Femur (tissue), 1 donor: ENCODE measurements around the gene INTS2.
A peak's percentile ranks its signal among the peaks of the same experiment; 100 is the strongest.
"Not testable (repeated sequence)": the region's sequence is repeated elsewhere in the genome, so short reads cannot be mapped to it uniquely, and the experiment has no call there.

ENCODE experiments used
- DNase-seq: peaks from one replicate; pipeline ENCODE4 v3.0.0-alpha.2; 2017

The INTS2 gene, protein sequence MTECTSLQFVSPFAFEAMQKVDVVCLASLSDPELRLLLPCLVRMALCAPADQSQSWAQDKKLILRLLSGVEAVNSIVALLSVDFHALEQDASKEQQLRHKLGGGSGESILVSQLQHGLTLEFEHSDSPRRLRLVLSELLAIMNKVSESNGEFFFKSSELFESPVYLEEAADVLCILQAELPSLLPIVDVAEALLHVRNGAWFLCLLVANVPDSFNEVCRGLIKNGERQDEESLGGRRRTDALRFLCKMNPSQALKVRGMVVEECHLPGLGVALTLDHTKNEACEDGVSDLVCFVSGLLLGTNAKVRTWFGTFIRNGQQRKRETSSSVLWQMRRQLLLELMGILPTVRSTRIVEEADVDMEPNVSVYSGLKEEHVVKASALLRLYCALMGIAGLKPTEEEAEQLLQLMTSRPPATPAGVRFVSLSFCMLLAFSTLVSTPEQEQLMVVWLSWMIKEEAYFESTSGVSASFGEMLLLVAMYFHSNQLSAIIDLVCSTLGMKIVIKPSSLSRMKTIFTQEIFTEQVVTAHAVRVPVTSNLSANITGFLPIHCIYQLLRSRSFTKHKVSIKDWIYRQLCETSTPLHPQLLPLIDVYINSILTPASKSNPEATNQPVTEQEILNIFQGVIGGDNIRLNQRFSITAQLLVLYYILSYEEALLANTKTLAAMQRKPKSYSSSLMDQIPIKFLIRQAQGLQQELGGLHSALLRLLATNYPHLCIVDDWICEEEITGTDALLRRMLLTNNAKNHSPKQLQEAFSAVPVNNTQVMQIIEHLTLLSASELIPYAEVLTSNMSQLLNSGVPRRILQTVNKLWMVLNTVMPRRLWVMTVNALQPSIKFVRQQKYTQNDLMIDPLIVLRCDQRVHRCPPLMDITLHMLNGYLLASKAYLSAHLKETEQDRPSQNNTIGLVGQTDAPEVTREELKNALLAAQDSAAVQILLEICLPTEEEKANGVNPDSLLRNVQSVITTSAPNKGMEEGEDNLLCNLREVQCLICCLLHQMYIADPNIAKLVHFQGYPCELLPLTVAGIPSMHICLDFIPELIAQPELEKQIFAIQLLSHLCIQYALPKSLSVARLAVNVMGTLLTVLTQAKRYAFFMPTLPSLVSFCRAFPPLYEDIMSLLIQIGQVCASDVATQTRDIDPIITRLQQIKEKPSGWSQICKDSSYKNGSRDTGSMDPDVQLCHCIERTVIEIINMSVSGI

DNA sequence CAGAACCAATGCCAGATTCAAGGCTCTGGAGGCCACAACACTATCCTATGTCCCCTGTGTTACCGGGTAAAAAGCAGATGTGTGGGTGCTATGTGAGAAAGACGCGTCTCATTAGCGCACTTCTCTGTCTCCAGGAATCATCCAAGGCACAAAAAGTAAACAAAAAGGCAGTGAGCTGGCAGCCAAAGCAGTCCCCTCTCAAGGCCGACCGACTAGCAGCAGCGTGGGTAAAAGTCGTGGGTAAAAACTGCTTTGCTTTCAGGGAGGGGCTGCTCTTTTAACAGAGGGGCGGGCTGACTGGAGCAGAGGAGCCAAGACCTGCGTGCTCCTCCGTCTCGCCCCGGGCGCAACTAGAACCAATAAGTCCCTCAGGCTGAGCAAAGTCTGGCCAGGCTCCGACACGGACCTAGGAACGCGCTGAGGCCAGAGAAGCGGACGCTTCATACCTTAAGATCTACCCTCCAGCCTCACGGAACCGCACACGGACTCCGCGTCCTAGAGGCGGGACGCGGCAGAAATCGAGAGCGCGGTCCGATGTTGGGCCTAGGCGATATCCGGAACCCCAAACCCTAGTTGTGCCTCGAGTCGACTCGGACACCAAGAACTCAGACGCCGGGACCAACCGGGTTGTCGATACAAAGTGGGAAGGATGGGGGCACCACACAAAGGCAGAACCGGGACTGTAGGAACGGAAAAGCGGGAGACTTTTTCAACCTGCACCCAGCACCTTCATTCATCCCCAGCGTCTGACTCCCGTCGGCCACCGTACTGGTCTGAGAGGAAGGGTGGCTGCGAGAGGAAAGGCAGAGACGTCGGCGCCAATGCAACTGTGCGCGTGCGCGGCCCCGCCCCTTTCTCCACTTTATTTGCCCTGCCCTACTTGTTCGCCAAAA is at the start of gene INTS2:
INTS2 (minus strand) TSS at position 775 of the 893 bp plus-strand sequence. CDS start 1,338 bp downstream, outside the sequence.
- peak; percentile 97 for DNase-seq

DNA sequence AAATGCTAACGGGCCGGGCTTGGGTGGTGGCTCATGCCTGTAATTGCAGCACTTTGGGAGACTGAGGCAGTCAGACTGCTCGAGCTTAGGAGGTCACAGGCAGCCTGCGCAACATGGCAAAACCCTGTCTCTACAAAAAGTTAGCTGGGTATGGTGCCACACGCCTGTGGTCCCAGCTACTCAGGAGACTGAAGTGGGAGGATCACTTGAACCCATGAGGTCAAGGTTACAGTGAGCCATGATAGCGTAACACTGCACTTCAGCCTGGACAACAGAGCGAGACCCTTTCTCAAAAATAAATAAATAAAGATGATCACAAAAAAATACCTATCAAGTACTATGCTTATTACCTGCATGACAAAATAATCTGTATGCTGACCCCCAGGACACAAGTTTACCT is 46.3 kb upstream of the INTS2 start:
- DNase-seq: no peak

DNA sequence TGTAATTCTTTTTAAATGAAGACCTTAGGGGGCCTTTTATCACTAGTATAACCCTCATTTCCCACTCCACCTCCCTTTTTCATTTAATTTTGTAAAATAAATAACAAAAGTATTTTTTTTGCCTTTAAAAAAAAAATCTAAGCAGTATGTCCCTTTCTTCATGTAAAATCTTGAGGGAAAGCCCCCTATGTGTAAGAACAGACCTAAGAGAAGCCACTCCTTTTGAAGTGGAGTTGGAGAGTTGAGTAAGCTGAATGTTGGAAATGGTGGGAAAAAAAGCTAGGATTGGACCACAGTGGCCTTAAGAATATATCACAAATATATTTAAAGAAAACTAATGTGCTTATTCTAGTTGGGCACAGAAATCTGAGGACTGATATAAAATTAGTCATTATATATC is 44.5 kb upstream of the INTS2 start:
- DNase-seq: no peak

DNA sequence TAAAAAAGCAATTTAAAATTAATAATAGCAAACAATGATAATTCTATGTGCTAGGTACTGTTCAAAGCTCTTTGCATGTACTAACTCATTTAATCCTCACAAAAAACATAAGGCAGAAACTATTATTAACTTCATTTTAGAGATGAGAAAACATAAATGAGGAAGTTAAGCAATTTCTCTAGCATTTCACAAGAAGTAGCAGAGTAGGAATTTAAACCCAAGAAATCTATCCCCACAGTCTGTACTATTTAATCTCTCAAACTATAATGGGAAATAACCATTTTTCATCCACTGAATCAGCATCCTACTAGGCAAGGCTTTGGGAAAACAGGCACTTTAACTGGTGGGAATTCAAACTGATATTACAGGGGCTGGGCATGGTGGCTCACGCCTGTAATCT is 42.2 kb upstream of the INTS2 start:
- DNase-seq: no peak

DNA sequence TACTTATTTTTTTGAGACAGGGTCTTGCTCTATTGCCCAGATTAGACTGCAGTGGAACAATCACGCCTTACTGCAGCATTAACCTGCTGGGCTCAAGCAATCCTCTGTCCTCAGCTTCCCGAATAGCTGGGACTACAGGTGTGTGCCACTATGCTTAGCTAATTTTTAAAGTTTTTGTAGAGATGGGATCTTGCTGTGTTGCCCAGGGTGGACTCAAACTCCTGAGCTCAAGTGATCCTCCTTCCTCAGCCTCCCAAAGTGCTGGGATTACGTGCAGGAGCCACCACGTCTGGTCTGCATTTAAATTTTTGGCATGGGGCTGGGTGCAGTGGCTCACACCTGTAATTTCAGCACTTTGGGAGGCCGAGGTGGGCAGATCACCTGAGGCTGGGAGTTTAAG is 41.0 kb upstream of the INTS2 start:
- DNase-seq: no peak

DNA sequence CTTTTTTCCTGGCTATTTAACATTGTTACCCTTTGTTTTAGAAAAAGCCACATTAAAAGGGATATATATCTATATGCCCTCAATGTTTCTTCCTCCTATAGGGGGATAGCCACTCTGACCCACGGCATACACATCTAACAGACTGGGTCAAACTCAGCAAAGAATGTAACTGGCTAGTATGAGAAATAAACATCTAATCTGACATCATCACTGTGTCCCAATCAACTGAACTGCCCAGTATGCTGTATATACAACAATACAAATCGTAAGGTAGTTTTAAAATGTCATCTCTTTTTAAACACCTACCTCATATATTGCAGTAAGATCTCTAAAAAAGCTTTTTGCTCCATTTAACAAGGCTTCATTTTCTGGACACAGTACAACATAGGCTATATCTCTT is 39.9 kb upstream of the INTS2 start:
- no peak for DNase-seq

DNA sequence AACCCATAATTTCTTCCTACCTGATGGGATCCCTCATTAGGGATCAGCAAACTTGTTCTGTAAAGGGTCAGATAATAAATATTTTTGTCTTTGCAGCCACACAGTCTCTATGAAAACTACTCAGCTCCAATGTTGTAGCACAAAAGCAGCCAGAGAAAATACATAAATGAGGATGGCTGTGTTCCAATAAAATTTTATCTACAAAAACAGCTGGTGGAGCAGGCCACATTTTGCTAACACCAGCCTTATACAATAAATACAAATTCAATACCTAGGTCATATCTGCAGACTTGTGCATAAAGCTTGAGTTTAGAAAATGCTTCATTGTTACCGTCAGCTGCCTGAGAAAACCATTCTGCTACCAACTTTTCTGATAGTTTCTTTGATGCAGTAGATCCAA is 38.4 kb upstream of the INTS2 start:
- DNase-seq: no peak

DNA sequence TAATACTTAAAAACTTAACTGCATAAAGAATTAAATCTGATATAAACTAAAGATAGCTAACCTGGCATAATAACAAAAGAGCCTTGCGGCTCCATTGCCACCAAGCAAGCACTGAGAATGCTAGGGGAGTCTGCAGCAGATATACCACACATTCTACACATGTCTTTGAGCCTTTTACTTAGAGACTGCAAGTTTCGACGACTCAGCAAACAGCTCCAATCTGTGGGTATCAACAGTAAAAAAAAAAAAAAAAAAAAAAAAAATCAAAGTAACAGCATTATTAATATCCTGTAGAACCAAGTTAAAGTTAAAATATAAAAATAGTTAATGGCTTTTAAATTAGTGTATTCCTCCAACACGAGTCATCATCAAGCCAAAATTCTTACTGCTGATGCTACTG is 27.8 kb upstream of the INTS2 start:
- DNase-seq: no peak

DNA sequence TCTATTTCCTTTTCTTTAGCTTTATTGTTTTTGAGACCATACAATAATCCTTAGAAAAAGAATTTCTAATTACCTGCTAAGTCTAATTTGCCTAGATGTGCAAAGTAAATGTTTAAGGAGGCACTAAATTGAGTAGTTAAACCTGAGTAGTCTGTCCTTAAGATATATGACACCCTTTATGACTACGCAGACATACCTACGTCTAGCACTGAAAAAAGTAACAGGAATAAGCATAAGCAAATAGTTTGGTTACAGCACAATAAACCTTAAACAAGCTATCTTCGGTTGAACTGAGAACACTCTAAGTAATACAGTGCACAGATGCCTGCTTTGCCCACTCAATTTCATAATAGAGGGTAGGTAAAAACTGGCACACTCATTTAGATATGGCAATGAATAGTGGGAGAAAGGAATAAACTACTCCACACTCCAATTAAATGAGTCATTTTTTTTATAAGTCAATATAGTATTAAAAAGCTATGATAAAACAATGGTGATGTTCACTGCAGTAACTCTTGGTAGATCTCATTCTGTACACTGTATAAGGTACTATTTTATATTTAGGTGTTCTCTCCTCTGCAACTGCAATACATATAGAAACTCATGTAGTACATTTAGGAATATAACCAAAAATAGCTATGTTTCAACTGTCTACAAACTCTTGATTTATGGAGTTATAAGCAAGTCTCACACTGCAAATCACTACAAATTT is 19.7 kb upstream of the INTS2 start:
- DNase-seq: no peak

DNA sequence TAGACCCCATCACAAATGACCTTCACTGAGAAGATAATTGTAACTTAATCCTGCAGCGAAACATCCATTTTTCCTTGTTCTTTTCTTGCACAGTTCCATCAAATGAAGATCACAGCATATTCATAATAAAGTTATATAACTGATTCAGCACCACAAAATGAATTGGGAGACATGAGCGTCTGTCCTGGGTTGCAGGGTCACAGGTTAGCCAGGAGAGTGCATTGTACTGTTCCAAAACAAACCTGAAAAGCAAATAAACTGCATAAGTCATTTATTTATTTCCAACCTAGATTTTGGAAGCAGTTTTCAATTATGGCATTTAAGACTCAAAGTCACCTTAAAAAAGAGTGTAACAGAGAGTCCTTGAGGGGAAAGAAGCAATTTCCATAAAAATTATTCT is 18.6 kb upstream of the INTS2 start:
- DNase-seq: no peak

DNA sequence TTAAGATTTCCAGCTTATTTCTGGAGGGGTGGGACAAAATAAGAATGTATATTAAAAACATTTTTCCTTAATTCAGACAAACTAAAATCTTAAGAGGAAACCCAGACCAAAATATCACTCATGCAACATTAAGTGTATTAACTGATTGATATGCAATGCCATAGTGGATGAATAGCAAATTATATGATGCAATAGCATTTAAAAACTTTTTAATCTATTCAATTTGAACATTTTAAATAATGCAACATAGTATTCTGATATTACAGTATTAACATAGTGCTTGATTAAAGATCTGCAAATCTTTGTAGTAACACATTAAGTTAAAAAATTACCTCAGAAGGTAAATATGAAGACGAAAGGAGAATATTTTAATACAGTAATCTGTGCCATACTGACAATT is 15.3 kb upstream of the INTS2 start:
- no peak for DNase-seq

DNA sequence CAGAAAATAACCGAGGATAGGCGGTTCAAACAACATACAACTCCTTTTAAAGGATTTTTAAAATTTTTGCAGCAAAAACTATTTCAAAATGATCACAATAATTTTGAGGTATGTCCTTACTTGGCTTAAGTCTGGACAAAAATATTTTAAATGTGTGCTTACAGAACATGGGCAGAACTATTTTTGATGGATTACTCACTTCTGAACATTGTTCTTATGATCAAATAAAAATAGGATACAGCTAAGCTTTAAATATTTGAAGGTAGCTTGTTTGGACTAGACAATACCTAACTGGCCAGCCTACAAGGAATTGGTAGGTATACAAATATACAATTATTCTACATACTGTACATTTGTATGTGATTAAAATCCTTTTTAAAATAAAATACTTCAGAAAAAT is 14.3 kb upstream of the INTS2 start:
- no peak for DNase-seq

DNA sequence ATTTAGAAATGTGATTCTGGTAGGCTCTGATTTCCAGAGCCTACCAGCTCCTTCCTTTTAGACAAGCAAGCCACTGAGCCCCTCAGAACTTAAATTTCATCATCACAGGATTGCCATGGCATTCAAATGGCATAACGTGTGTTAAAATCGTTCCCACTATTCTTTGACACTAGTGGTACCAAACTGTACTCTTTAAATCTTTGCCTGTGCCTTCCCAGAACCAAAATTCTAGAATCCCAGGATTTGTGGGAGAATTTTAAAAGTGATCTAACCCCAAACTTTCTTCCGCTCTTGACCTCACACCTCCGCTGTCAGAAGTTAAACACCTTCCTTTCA is 287 bp upstream of the INTS2 start:
- no peak for DNase-seq

DNA sequence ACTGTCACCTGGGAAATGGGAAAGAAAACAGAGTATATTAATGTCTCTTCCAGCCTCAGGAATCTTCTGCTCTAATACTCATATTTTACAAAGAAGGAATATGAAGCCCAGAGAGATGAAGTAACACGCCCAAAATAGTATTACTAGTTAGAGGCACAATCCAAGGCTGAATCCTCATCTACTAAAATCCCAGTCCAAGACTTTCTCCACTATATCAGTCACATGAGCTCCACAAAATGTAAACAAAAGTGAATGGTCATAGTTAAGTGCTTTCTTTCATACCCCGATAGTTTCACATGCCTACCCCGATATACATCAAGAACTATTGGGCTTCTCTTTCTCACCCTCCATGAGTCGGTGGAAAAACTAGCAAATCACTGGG is 965 bp downstream of the INTS2 start:
- DNase-seq: no peak

DNA sequence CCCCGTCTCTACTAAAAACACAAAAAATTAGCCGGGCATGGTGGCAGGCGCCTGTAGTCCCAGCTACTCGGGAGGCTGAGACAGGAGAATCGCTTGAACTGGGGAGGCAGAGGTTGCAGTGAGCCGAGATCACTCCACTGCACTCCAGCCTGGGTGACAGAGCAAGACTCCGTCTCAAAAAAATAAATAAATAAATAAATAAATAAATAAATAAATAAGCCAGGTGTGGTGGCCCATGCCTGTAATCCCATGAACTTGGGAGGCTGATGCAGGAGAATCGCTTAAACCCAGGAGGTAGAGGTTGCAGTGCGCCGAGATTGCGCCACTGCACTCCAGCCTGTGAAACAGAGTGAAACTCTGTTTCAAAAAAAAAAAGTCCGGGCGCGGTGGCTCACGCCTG is 12.6 kb downstream of the INTS2 start:
- DNase-seq: not testable (repeated sequence)

DNA sequence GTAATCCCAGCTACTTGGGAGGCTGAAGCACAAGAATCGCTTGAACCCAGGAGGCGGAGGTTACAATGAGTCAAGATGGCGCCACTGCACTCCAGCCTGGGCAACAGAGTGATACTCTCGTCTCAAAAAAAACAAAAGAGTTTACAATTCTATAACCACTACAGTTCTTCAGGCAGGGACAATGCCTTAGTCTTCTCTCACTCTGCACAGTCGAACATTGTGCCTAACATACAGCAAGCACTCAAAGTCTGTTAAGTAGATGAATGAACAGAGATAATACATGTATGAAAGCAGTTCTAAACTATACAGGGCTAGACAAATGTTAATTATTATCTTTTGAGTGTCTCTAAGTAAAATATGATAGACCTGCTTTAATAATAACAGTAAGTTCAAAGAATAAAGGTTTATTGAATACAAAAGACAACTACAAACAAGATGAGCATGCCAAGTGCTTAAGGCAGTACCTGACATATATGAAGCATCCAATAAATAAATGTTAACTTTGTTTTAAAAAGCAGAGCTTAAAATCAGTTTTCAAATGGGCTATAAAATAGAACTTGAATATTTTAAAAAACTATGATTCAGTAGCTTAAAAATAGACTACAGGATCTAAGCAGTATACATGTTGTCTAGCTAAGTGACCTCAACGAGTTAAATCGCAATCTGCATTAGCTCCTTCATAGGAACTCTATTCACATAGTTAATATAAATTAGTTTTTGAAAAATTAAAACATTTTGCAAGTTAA is 19.3 kb downstream of the INTS2 start:
- DNase-seq: no peak

DNA sequence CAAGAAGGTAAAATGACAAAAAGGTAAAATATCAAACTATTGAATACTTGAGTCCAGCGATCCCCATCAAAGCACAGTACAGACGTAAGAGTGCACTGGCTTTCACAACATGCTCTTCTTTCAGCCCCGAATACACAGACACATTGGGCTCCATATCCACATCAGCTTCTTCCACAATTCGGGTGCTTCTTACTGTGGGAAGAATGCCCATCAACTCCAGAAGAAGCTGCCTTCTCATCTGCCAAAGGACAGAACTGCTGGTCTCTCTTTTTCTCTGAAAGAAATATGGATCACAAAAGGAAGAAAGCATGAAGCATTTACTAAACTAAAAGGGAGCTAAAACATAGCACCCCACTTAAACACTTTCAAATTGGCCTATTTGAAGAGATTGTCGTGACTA is 20.4 kb downstream of the INTS2 start:
- no peak for DNase-seq

DNA sequence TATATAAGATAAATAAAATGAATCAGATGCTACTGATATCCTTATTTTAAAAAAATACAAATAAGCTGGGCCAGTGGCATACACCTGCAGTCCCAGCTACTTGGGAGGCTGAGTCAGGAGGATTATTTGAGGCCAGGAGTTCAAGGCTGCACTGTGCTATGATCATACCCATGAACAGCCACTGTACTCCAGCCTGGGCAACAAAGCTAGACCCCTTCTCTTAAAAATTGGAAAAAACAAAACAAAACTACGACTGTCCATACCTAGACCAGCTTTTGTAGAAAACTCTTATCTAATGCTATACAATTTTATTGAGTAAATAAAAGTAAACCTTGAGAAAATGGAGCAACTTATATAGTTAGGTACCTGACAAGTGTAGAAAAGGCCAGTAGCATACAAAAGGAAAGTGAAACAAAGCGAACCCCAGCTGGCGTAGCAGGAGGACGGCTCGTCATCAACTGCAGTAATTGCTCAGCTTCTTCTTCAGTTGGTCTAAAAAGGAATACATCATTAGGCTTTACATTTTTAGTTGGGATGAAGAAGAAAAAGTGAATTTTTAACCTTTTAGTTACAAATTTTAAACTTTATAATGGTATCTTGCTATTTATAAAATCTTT is 23.6 kb downstream of the INTS2 start:
- no peak for DNase-seq

DNA sequence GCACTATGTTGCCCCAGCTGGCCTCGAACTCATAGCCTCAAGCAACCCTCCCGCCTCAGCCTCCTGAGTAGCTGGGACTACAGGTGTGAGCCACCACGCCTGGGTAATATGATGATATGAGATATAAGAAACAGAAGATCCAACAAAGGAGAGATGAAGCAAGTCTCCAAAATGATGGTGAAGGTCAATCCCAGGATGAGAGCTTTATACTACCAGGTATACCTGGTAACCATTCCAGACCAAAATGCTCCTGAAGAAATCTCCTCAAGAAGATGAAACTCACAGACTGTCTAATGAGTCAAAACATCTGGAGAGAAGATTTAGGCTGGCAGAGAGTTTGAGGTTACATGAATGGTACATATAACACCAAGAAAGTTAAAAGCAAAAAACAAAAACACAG is 24.5 kb downstream of the INTS2 start:
- DNase-seq: no peak

DNA sequence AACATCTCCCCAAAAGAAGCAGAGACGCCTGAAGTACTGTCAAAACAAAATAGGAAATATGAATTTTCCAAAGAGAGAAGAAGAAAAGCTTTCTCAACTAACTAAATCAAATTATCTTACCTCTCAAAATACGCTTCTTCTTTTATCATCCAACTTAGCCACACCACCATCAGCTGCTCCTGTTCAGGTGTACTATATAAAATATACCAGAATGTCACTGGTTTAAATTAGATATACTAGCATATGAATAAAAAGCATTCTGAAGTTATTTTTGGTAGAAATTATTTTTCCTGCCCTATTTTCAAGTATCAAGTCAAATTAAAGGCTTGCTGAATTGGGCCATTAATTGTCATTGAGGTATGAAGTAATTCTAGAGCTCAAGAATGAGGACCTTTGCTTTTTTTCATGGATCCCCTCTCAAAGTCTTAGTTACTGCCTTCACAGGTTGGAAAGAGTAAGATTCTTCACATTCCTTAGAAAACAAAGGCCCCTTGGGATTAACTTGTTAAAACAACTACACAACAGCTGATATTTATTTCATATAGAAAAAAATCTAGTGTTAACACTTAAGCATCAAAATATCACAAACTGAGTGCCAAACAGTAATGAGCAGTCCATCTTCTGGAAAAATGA is 30.1 kb downstream of the INTS2 start:
- DNase-seq: no peak
